Mammary epithelial cell (primary cell): ENCODE data around the gene CNR2.

ENCODE experiments used
- CTCF ChIP-seq, 2 donors: IDR thresholded peaks in 1 of 2; conservative IDR thresholded peaks in 1 of 2; 2 replicates each; pipeline ENCODE4 v1.5.1; 2011 to 2012; ENCODE audit warnings: inconsistent platforms in 2 of 2, low read length in 2 of 2, mild to moderate bottlenecking in 2 of 2, control low read depth in 1 of 2, low read depth in 1 of 2; ENCODE audit not compliant: insufficient read depth in 1 of 2; ENCODE audit errors: extremely low read depth in 1 of 2
- EZH2 ChIP-seq: IDR thresholded peaks from 2 replicates; pipeline ENCODE4 v1.6.1; 2012; ENCODE audit warnings: low read length, inconsistent platforms, borderline replicate concordance

- no peak for TF ChIP-seq EZH2
- TF ChIP-seq CTCF (conservative IDR thresholded peaks at IDR 0.05 in 1 of 2, IDR thresholded peaks at IDR 0.05 in 1 of 2; ENCODE audit: extremely low read depth in 1 of 2, insufficient read depth in 1 of 2, low read depth in 1 of 2, low read length in 2 of 2), result no peak
Observed at GRCh38 chr1:23845163-23845562, 68.0 kb downstream of the CNR2 start.
